GM12874 (cell line): ENCODE results near the gene GPI.

Experiments used
- TF ChIP-seq, protein P1 (sequence below): IDR thresholded peaks from 2 replicates; pipeline ENCODE4 v1.5.1; 2011; ENCODE audit warnings: low read depth, mild to moderate bottlenecking, control low read depth, low read length, moderate library complexity; ENCODE audit not compliant: insufficient read depth

GPI gene

DNA sequence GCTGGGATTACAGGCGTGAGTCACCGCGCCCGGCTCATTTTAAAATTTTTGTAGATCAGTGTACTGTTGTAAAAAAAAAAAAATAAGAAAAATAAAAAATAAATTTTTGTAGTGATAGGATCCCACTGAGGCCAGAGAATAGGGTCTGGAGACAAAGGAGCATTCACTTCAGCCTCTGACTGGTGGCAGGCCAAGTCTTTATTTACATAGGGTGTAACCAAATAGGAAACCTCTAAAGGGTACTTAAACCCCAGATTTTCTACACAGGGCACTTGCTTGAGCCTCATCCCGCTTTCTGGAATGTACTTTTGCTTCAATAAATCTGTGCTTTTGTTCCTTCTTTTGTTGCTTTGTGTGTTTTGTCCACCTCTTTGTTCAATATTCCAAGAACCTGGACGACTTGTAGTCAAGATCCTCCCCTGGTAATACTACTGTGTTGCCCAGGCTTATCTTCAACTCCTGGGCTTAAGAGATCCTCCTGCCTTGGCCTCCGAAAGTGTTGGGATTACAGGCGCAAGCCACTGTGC lies 37.1 kb downstream of the GPI start:
- TF ChIP-seq, protein P1, sequence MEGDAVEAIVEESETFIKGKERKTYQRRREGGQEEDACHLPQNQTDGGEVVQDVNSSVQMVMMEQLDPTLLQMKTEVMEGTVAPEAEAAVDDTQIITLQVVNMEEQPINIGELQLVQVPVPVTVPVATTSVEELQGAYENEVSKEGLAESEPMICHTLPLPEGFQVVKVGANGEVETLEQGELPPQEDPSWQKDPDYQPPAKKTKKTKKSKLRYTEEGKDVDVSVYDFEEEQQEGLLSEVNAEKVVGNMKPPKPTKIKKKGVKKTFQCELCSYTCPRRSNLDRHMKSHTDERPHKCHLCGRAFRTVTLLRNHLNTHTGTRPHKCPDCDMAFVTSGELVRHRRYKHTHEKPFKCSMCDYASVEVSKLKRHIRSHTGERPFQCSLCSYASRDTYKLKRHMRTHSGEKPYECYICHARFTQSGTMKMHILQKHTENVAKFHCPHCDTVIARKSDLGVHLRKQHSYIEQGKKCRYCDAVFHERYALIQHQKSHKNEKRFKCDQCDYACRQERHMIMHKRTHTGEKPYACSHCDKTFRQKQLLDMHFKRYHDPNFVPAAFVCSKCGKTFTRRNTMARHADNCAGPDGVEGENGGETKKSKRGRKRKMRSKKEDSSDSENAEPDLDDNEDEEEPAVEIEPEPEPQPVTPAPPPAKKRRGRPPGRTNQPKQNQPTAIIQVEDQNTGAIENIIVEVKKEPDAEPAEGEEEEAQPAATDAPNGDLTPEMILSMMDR = no peak

DNA sequence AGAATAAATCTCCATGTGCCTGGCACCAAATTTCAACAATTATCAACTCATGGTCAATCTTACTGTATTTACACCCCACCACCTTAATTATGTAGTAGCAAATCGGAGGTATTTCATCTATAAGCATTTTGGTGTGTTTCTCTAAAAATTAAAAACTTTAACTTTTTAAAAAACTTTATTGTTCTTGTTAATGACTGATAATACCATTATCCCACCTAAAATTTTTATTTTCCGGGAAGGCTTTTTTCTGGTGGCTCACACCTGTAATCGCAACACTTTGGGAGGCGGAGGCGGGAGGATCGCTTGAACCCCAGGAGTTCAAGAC lies 38.8 kb downstream of the GPI start:
- TF ChIP-seq, protein P1 = no peak

DNA sequence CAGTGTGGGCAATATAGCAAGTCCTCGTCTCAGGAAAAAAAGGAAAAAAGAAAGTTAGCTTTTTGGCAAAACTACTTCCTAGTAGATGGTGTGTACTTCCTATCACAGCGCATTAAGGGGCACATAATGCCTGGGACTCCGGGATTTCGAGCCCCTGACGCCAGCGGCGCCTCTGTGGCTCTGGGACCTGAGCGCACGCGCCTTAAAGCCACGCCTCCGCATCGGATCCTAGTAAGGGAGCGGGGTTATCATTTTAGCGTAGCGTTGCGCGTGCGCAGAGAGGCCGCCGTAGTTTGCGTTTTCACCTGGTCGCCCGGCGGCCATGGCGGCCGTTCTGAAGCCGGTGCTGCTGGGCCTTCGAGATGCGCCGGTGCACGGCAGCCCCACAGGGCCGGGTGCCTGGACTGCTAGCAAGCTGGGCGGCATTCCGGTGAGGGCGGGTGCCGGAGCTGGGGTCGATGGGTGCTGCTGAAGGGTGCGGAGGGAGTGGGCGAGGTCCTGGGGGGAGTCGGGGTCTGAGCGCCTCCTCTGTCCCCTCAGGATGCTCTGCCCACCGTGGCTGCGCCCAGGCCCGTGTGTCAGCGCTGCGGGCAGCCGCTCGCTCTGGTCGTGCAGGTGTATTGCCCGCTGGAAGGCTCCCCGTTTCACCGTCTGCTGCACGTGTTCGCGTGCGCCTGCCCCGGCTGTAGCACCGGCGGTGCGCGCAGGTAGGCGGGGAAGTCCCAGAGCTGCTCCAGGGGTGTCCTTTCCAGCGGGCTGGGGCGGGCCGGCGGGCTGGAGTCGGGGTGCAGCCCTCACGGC lies 39.3 kb downstream of the GPI start, which contains the start of gene PDCD2L:
Gene PDCD2L, plus strand, starts transcription at position 291 of the 801 bp plus-strand sequence. Its CDS starts 32 bp downstream, at position 323.
- TF ChIP-seq, protein P1 = no peak

DNA sequence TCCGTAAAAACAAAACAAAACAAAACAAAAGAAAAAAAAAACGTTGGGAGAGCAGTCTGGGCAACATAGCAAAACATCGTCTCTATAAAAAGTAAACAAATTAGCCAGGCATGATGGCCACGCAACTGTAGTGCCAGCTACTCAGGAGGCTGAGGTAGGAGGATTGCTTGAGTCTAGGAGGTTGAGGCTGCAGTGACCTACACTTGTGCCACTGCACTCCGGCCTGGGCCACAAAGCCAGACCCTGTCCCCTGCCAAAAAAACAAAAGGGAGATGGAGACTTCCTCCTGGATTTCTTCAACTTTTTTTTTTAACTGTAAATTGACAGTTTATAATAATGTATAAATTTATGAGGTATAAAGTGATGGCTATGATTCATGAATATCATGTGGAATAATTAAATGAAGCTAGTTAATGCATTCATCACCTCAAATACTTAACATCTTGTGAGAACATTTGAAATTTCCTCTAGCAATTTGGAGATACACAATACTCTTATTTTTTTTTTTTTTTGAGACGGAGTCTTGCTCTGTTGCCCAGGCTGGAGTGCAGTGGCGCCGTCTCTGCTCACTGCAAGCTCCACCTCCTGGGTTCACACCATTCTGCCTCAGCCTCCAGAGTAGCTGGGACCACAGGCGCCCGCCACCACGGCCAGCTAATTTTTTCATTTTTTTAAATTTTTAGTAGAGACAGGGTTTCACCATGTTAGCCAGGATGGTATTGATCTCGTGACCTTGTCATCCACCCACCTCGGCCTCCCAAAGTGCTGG lies 41.1 kb downstream of the GPI start:
- TF ChIP-seq, protein P1 = no peak

DNA sequence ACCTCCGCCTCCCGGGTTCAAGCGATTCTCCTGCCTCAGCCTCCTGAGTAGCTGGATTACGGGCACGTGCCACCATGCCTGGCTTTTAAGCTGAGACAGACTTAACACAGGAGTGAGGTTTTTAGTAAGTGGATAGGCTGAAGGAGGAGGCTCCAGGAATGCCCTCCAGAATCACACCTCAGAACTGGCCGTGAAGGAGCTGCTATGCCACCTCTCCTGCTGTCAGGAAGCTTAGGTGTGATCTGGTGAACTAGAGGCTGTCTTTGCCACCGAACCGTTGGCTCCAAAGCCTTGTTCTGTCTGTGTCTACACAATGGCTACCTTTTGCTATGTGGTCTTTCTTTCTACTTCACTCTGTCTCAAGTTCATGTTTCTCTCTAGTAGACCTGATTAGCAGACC lies 43.4 kb downstream of the GPI start:
- TF ChIP-seq, protein P1 = no peak

DNA sequence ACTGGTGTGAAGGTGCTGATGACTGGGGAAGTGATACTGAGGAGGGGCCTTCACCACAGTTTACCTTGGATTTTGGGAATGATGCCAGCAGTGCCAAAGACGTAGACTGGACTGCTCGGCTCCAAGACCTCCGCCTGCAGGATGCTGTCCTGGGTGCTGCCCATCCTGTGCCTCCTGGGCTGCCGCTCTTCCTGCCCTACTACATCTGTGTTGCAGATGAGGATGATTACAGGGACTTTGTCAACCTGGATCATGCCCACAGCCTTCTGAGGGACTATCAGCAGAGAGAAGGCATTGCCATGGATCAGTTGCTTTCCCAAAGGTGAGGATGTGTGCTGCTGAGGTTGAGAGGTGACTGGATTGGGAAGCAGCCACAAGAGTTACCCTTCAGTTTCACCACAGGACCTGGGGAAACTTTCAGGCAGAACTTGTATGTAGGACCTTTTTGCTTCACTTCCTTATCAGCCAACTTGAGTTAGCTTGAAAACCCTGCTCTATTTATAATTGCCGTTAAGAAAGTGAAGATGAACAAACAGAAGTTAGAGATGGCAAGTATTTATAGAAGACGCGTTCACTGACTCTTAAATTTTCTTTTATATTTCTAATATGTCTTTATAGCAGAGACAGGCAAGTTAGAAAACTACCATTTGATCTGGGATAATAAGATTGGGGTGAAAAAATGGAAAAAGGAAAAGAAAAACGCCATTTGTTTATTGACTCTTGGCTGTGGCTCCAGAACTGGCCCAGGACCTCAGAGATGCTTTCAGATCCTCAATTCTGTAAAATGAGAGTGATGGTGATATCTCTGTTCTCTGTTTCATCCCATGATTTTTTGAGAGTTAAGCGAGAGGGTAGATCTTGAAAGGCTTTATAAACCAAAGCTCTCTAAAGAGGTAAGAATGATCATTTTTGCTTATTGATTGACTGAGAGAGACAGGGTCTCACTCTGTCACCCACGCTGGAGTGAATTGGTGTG lies 44.5 kb downstream of the GPI start:
- TF ChIP-seq, protein P1 = no peak
